HG03432 (cell line): Measurements from ENCODE around the gene RNASE12.
"Not testable (repeated sequence)": the region's sequence is repeated elsewhere in the genome, so short reads cannot be mapped to it uniquely, and the experiment has no call there.

Experiments used
- ATAC-seq: cut with Tn5 transposase; IDR thresholded peaks from one replicate; pipeline ENCODE4 v1.9.1; 2021; ENCODE audit warnings: mild to moderate bottlenecking, moderate library complexity; ENCODE audit not compliant: unreplicated experiment

The RNASE12 gene

DNA sequence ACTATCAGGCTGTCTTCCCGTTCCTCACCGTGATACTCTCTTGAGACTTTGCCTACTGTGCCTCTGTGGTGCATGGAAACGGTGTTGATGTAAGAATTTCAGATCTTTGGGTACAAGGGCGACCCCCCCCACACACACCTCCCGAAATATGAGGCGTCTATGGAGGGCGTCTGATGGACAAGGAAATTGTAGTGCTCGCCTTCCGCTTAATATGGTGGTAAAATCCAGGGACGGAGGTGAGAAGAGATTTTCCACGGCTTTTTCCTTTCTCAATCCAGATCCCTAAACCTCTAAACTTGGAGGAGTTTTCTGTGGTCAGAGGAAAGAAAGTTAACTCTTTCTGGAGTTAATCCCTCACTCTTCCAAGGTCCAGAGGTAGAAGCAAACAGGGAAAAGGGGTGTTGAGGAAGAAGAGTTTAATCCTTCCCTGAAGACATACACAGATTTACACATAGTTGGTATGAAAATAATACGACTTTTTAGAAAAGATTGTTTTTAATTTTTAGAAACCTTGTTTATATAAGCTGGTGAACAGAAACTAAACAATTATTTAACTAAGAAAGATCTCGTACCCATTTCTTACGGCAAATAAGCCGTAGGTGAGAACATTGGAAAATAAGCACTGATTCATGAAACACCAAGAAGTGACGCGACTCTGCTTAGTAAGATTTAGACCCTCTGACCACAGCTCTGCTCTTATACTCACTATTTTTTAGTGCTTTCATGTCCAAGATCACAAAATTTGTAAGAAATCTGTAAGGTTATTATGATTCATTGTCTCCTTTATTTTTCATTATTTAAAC is 23.1 kb upstream of the RNASE12 start:
- peak; percentile 2 for ATAC-seq

DNA sequence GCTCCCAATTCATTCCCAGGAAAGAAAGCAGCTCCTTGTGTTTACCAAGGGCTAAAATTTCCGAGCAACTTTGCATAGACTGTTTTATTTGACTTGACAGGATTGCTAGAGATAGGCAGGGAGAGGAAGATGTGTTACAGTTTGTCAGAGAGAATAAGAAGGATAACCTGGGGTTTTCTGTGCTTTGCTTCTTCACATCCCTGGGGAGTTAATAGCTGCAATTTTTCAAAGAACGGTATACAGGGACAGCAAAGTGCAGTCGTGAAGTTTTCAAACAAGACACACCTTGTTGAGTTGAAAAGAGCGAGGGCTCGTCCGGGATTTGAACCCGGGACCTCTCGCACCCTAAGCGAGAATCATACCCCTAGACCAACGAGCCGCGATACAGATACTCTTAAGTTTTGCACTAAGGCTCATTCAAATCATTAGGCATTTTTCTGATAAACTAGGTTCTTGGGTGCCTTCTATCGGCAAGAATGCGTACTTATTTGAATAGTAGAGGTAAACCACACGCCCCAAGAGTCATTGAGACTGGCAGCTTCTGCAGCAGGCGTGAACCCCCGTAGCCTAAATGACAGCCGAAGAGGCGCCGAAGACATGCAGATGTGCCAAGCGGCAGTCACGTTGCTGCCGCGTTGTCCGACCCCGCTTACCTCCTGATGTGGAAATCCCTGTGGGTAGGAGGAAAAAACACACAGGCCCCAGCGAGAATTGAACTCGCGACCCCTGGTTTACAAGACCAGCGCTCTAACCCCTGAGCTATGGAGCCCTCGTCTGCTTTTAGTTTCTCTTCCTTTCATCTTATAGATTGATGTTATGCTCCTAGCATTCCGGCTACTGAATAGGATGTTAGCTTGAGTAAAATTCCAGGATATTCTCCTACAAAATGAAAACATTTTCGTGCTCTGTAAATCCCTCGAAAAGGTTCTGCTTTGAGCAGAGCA is 22.2 kb upstream of the RNASE12 start:
- peak; percentile 69 for ATAC-seq

- peak; percentile 21 for ATAC-seq
These were observed 21.2 kb upstream of the RNASE12 start for GRCh38 chr14:20612403-20612802.

DNA sequence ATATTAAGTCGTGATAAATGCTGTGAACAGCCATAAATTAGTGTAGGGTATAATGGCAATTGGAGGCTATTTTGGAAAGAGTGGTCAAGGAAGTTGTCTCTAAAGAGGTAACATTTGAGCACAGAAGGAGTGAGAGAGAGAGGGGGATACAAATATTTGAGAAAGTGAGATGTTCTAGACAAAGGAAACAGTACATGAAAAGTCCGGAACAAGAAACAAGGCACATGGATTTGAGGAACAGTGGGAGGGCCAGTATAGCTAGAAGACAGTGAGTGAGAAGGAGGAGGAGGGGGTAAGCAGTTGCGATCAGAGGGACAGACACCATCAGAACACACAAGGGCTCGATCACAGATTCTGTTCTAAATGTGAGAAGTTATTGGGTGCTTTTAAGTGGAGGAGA is 20.1 kb upstream of the RNASE12 start:
- ATAC-seq, result no peak

- ATAC-seq, result peak; percentile 18
These were observed 19.0 kb upstream of the RNASE12 start for GRCh38 chr14:20610002-20610765.

- peak; percentile 12 for ATAC-seq
These were observed 18.2 kb upstream of the RNASE12 start for GRCh38 chr14:20609215-20610001.

GRCh38 chr14:20608383-20609110 is 17.4 kb upstream of the RNASE12 start:
- ATAC-seq, result no peak

DNA sequence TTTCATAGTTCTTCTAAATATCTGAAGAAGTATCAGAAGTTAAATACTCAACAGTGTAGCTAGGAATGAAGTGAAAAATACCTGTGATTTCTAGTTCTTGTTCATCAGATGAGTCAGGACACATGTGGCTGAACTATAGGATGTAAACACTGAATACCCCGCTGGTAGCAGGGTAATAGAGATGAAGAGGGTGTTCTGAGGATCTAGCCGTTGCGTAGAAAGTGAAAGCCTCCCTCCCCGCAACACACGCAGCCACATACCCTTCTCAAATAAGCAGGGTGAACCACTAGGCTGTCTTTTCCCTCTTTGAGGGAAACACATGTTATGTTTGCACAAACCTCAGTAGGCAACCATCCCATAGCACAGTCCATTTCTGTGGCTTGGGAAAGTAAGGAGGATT is 16.4 kb upstream of the RNASE12 start:
- ATAC-seq, result no peak

DNA sequence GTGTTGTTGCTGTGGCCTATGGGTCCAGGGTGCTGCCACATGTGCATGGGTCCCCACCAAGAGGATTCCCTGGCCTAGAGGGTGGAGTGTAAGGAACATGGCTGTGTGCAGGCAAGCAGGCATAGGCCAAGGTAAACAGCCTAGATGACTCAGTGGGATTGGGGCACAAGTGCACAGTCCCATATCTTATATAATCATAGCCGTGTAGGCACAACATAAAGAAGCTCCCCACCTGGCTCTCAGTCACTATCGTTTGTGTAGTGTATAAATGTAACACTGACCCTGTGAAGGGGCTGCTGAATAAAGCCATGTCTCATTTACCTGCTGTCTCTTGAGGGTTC is 15.7 kb upstream of the RNASE12 start:
- no peak for ATAC-seq

DNA sequence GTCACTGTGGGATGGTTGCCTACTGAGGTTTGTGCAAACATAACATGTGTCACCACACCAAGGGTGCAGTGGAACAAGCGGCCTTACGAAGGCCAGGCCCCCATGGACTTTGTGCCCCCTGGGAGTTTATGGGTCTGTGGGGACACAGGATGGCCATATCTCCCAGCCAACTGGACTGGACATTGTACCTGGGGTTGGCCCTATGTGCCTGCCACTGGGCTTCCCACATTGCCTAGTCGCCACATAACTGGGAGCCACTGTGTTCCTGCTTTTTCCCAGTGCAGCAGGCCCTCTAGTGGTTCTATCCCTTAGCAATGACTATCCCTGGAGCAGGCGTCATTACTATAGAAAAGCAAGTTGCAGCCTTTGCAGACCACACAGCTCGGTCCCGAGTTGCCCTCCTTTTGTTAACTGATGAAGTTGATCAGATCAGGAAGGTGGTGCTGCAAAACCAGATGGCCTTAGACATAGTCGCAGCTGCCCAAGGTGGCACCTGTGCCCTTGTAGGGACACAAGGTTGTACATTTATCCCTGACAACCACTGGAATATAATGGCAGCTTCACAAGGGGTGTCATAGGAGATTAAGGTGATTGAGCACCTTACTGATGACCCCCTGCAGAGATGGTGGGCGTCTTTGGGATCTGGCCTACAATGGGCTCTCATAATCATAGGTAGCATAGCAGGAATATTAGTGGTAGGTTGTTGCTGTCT is 15.2 kb upstream of the RNASE12 start:
- ATAC-seq, result no peak

- no peak for ATAC-seq
These were observed 12.9 kb upstream of the RNASE12 start for GRCh38 chr14:20603813-20604690.

GRCh38 chr14:20602583-20602982 is 11.4 kb upstream of the RNASE12 start:
- no peak for ATAC-seq

DNA sequence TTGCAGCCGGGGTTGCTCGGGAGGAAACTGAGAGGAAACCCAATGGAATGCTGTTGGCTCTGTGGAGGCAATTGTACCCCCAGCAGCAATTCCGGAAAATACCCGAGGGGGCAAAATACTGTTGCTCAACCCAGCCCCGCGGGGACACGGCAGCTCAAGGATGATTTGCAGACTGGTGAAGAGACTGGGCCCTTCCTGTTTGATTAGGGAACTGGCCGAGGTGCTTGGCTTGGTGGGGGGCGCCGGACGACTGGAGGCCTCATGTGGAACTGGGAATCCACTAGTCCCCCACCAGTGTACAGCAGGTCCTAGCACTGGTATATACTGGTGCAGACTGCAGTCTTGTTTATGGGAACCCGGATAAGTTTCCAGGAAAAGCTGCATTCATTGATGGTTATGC is 10.3 kb upstream of the RNASE12 start:
- ATAC-seq, result no peak

DNA sequence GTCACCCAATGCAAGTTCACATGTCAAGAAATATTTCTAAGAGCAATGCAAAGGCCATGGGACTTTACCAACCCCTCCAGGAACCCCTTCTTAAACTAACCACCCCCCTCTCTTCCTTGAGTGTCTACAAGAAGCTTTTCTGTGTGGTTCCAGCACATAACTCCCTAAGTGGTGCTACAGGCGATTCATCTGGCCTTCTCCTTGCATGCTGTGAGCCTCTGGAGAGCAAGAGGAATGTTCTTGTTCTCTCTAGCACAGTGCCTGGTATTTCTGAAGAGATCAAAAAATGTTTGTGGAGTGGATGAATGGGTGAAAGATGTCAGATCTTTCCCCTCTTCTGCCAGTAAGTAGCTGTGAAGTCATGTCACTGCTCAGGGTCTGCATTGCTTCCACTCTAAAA is 5.9 kb upstream of the RNASE12 start:
- ATAC-seq, result no peak

DNA sequence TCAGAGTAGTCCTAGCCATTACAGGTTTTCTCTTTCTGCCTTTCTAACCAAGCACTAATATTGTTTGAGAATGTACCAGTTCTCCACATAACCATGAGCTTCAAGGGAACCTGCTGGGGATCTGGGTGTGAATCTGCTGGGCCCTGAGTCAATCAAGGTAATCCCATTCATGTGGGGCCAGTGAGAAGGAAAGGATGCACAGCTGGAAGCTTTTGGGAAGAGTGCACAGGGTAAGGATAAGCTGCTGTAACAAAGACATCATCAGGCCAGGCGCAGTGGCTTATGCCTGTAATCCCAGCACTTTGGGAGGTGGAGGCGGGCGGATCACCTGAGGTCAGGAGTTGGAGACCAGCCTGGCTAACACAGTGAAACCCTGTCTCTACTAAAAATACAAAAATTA is 4.5 kb upstream of the RNASE12 start:
- ATAC-seq, result not testable (repeated sequence)

DNA sequence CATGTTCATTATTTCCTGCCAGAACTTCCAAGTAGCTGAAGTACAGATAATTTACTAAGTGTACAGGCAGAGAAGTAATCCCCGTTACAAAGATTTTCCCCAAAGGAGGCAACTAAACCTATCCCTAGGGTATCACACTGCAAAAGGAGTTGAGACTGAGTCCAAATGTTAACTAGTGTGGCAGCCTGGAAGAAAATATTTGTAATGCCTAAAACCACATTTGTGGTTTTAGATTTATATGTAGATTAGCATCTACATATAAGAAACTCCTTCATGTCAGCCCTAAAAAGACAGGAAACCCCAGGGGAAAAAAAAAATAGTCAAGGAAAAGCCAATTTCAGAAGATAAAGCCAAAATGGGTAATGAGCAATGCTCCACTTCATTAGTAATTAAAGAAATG is 1.4 kb upstream of the RNASE12 start:
- no peak for ATAC-seq

DNA sequence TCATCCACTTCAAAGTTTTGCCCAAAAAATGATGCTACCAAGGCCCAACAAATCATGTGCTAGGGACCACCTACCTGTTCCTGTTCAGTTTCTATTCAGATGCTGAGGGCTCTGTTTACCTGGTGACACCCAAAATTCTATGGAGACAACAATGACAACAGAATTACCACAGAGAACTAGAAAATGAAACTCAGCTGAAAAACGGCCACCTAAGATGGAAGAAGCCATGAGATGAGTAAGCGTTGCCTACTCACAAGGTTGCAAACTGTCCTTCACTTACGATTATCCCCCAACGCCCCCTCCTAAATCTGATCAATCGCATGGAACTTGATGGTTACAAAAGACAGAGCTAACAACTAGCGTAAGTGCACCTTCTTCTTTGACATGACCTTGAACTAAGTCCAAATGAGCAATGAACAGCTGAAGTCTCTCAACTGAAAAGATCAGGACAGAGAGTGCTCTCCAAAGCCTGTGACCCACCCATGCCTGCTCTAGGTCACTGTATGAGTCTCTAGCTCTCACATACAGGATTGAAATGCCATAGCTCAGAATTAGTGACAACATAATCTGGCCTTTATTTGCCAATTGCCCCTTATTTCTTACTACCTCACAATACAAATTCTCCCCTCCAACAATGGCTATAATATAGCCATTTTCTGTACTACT is 3.6 kb downstream of the RNASE12 start, which contains the start of gene RNASE11:
Gene RNASE11, minus strand, starts transcription at position 513 of the 666 bp plus-strand sequence.
- ATAC-seq, result no peak

- no peak for ATAC-seq
These were observed 7.3 kb downstream of the RNASE12 start for GRCh38 chr14:20583908-20584307.
